HepG2 (cell line): ENCODE measurements around the gene COPS3.

Source experiments
- ZNF460 ChIP-seq: sonication (generic); formaldehyde crosslinking; IDR thresholded peaks from 2 replicates; pipeline ENCODE4 v1.5.1; 2020; ENCODE audit warnings: missing genetic modification reagents, mild to moderate bottlenecking, borderline replicate concordance
- TF ChIP-seq, protein P1 (sequence below): IDR thresholded peaks from 2 replicates; pipeline ENCODE4 v1.6.1; 2016; ENCODE audit warnings: low read depth

DNA sequence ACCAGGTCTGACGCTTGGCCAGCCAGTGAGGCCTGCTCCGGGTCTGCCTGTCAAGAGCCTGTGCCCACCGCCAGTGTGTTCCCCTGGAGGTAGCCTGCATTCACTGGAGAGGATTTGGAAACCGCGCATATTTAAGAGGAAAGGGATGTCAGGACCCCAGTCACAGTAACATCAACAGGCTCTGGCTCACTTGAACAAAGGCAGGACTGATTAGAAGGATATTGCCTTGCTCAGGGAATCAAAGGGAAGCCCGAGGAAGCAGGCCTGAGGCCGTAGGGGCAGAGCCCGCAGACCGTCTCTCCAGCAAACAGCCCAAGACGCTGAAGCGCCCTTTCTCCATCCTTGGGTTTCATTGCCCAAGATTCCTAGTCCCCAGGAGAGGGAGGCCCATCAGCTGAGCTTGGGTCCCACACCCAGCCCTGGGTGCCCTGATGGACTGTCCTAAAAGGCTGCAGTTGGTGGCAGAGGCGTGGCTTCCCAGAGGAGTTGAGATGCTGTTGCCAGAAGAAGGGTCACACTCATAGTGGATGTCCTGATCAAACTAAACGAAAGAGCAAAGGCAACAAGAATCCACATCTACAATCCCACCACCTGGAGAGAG, 45.3 kb upstream of the COPS3 start:
- TF ChIP-seq, protein P1, sequence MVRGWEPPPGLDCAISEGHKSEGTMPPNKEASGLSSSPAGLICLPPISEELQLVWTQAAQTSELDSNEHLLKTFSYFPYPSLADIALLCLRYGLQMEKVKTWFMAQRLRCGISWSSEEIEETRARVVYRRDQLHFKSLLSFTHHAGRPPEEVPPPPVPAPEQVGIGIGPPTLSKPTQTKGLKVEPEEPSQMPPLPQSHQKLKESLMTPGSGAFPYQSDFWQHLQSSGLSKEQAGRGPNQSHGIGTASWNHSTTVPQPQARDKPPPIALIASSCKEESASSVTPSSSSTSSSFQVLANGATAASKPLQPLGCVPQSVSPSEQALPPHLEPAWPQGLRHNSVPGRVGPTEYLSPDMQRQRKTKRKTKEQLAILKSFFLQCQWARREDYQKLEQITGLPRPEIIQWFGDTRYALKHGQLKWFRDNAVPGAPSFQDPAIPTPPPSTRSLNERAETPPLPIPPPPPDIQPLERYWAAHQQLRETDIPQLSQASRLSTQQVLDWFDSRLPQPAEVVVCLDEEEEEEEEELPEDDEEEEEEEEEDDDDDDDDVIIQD: no peak
- TF ChIP-seq ZNF460 (CRISPR knock-in tag): no peak
